DND-41 (cell line): ENCODE data around the gene PDPN.

Source experiments
- EZH2 ChIP-seq: IDR thresholded peaks from 3 replicates; pipeline ENCODE4 v1.6.1; 2012; ENCODE audit warnings: borderline replicate concordance, low read depth, mild to moderate bottlenecking, moderate library complexity, low read length, inconsistent platforms; ENCODE audit not compliant: severe bottlenecking
- TF ChIP-seq, protein P1 (sequence below): IDR thresholded peaks from 2 replicates; pipeline ENCODE4 v1.5.1; 2012; ENCODE audit warnings: borderline replicate concordance, low read length, moderate library complexity, mild to moderate bottlenecking; ENCODE audit not compliant: poor library complexity, severe bottlenecking; ENCODE audit errors: extremely low read depth

DNA sequence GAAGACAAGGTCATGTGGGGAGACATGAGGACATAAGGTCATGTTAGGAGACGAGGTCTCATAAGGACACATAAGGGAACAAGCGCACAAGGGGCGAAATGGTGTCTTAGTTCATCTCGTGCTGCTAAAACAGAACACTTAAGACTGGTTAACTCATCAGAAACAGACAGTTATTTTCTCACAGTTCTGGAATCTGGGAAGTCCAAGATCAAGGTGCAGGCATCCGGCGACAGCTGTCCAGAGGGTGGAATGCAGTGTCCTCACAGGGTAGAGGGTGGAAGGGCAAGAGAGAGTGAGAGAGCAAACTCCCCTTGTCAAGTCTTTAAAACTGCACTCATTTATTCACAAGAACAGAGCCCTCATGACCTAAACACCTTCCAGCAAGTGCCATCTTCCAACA is 34.6 kb upstream of the PDPN start:
- TF ChIP-seq, protein P1, sequence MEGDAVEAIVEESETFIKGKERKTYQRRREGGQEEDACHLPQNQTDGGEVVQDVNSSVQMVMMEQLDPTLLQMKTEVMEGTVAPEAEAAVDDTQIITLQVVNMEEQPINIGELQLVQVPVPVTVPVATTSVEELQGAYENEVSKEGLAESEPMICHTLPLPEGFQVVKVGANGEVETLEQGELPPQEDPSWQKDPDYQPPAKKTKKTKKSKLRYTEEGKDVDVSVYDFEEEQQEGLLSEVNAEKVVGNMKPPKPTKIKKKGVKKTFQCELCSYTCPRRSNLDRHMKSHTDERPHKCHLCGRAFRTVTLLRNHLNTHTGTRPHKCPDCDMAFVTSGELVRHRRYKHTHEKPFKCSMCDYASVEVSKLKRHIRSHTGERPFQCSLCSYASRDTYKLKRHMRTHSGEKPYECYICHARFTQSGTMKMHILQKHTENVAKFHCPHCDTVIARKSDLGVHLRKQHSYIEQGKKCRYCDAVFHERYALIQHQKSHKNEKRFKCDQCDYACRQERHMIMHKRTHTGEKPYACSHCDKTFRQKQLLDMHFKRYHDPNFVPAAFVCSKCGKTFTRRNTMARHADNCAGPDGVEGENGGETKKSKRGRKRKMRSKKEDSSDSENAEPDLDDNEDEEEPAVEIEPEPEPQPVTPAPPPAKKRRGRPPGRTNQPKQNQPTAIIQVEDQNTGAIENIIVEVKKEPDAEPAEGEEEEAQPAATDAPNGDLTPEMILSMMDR = no peak
- TF ChIP-seq EZH2 = no peak
